ENCODE measurements around the gene CDK11B. TPM values are rescaled to one million over a fixed set of nuclear protein-coding genes. Genes with fewer than 3 reads are reported as not detected.

The CDK11B gene
- total RNA-seq, 1 donor from 2014 or later: 26.5 TPM

DNA sequence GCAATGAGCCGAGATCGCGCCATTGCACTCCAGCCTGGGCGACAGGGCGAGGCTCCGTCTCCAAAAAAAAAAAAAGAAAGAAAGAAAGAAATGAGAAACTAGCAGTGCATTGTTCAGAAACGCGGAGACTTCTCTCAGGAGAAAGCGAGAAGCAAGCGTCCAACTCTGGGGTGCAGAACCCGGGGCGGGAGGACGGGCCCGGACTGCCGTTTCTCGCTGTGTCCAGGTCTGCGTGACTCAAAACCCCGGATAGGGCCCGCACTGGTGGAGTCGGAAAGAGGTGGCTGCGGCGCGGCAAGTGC, 43.9 kb downstream of the CDK11B start:
- Mint-ChIP-seq H3K4me3 (peak overlapping the region; percentile 98), H3K27ac (peak overlapping the region; percentile 99), H3K9me3 (no peaks in the 10 kb centered on the region), H3K4me1 (ENCODE audit: unreplicated experiment) (peaks cover 23% of the 10 kb centered on the region), H3K27me3 (no peaks in the 10 kb centered on the region), H3K36me3 (no peaks in the 10 kb centered on the region)
- TF ChIP-seq, protein P1, sequence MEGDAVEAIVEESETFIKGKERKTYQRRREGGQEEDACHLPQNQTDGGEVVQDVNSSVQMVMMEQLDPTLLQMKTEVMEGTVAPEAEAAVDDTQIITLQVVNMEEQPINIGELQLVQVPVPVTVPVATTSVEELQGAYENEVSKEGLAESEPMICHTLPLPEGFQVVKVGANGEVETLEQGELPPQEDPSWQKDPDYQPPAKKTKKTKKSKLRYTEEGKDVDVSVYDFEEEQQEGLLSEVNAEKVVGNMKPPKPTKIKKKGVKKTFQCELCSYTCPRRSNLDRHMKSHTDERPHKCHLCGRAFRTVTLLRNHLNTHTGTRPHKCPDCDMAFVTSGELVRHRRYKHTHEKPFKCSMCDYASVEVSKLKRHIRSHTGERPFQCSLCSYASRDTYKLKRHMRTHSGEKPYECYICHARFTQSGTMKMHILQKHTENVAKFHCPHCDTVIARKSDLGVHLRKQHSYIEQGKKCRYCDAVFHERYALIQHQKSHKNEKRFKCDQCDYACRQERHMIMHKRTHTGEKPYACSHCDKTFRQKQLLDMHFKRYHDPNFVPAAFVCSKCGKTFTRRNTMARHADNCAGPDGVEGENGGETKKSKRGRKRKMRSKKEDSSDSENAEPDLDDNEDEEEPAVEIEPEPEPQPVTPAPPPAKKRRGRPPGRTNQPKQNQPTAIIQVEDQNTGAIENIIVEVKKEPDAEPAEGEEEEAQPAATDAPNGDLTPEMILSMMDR (conservative IDR thresholded peaks at IDR 0.05): no peak
- no peak for DNase-seq (ENCODE audit: extremely low spot score, unreplicated experiment)

DNA sequence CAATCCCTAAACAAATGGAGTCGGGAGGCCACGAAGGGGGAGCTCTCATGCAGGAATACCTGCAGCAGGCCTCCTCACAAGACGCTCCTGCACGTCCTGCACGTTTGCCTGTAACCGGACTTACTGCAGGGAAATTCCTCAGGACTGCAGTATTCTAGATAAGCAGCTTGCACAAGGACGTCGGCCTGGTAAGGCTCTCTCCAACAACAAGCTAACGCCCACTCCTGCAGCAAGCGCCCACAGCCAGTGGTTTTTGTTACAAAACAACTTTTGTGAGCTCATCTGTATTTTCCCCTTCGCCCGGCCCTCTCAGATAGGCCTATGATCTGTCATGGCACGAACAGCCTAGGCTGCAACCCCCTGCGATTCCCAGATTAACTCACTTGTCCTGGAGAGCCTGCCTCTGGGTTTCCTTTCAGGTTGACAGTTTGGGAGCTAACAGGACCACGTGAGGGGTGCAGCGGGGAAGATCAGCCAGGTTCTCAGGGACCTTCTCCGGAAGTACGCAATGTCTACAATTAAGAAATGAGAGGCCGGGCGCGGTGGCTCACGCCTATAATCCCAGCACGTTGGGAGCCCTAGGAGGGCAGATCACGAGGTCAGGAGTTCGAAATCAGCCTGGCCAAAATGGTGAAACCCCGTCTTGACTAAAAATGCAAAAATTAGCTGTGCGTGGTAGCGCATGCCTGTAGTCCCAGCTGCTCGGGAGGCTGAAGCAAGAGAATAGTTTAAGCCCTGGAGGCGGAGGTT, 44.4 kb downstream of the CDK11B start:
- no peak for DNase-seq (ENCODE audit: extremely low spot score, unreplicated experiment)
- peaks cover 23% of the 10 kb centered on the region for H3K4me1 Mint-ChIP-seq (ENCODE audit: unreplicated experiment)

DNA sequence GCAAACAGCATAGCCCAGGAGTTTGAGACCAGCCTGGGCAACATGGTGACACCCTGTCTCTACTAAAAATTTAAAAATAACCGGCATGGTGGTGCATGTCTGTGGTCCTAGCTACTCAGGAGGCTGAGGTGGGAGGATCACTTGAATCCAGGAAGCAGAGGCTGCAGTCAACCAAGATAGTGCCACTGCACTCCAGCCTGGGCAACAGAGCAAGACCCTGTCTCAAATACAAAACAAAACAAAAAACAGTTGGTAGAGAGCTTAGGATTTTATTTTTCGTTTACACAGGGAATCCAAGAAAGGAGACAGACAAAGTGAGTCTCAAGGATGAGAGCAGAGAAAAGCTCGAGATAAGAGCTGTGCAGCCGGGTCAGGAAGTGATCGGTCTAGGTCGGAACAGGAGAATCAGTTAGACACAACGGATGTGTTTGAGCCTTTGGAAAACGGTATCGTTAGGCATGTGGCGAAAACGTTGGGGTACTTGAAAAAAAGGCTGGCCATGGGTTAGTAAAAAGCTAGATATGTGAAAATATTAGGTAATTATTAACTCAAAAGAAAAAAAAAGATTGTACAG, 45.2 kb downstream of the CDK11B start:
- Mint-ChIP-seq H3K9me3 (no peaks in the 10 kb centered on the region), H3K27ac (peak overlapping the region; percentile 99), H3K4me1 (ENCODE audit: unreplicated experiment) (peaks cover 23% of the 10 kb centered on the region), H3K27me3 (no peaks in the 10 kb centered on the region), H3K4me3 (peak overlapping the region; percentile 98), H3K36me3 (no peaks in the 10 kb centered on the region)
- TF ChIP-seq, protein P1 (conservative IDR thresholded peaks at IDR 0.05): no peak
- no peak for DNase-seq (ENCODE audit: extremely low spot score, unreplicated experiment)

More for the DNA sequence above, 44.4 kb downstream of the CDK11B start:
- Mint-ChIP-seq H3K9me3 (no peaks in the 10 kb centered on the region), H3K27me3 (no peaks in the 10 kb centered on the region), H3K27ac (peak overlapping the region; percentile 99), H3K36me3 (no peaks in the 10 kb centered on the region), H3K4me3 (peak overlapping the region; percentile 98)
- TF ChIP-seq, protein P1 (conservative IDR thresholded peaks at IDR 0.05): no peak

DNA sequence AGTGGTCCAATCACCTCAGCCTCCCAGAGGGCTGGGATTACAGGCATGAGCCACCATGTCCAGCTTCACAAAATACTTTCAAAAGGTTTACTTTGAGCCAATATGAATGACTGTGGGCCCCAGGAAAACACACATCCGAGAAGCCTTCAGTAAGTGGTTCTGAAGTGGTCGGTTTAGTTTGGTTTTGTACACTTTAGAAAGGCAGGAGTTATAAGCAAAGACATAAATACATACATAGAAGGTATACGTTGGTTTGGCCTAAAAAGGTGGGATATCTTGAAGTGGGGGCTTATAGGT, 46.8 kb downstream of the CDK11B start:
- DNase-seq (ENCODE audit: extremely low spot score, unreplicated experiment): no peak
- Mint-ChIP-seq H3K9me3 (no peaks in the 10 kb centered on the region), H3K4me1 (ENCODE audit: unreplicated experiment) (peaks cover 23% of the 10 kb centered on the region), H3K27me3 (no peaks in the 10 kb centered on the region), H3K36me3 (no peaks in the 10 kb centered on the region), H3K27ac (peak overlapping the region; percentile 16), H3K4me3 (peak overlapping the region; percentile 56)
- TF ChIP-seq, protein P1 (conservative IDR thresholded peaks at IDR 0.05): no peak

DNA sequence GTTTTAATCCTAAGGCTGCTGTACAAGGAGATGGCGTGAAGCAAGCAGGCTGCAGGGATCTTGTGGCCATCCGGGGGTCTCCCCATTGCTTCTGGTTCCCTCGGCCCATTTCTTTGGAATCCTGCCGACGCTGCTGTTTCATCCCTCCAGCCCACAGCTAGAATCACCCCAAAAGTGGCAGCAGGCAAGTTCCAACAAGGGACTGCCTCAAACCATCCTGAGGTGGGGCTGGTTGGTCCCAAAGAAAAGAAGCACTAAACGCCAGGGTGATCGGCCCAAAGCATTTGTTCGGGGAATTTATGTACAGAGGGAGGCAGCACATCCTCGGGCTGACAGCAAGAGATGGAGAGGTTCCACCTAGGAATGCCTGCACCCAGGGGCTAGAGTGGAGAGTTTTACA, 48.0 kb downstream of the CDK11B start:
- DNase-seq (ENCODE audit: extremely low spot score, unreplicated experiment): no peak
- H3K36me3 Mint-ChIP-seq: no peaks in the 10 kb centered on the region
- H3K9me3 Mint-ChIP-seq: no peaks in the 10 kb centered on the region
- peaks cover 23% of the 10 kb centered on the region for H3K4me1 Mint-ChIP-seq (ENCODE audit: unreplicated experiment)
- no peak overlapping the region for H3K4me3 Mint-ChIP-seq
- H3K27ac Mint-ChIP-seq: peak overlapping the region; percentile 46
- no peaks in the 10 kb centered on the region for H3K27me3 Mint-ChIP-seq
- TF ChIP-seq, protein P1 (conservative IDR thresholded peaks at IDR 0.05): no peak
